Kidney (tissue), 14 donors: Measurements from ENCODE around the gene CHRNA7. TPM values are rescaled to one million over a fixed set of nuclear protein-coding genes. Genes with fewer than 3 reads are reported as not detected.

Experiments used
- DNase-seq, 5 donors: peaks; one replicate each; pipeline ENCODE4 v3.0.0-alpha.2; 2013 to 2020
- FAIRE-seq: peaks from 2 replicates; lab custom pipeline; 2012; peaks lifted over from hg19 to GRCh38; lab: Jason Lieb, UNC
- H3K27ac ChIP-seq, 2 donors: one replicate each; pipeline ENCODE4 v1.7.0; 2013; ENCODE audit warnings: low read depth in 2 of 2, low read length in 2 of 2, inconsistent platforms in 1 of 2
- H3K27me3 ChIP-seq: one replicate; pipeline ENCODE4 v1.7.1; 2013; ENCODE audit warnings: low read length, inconsistent platforms; ENCODE audit not compliant: control insufficient read depth, insufficient read depth
- H3K36me3 ChIP-seq, 3 donors: one replicate each; pipeline versions ENCODE4 v1.7.0 to v1.7.1; 2013; ENCODE audit warnings: low read length in 3 of 3, control low read depth in 1 of 3, inconsistent platforms in 1 of 3; ENCODE audit not compliant: insufficient read depth in 3 of 3, control insufficient read depth in 2 of 3
- H3K4me1 ChIP-seq, 3 donors: one replicate each; pipeline versions ENCODE4 v1.7.0 to v1.7.1; 2013; ENCODE audit warnings: low read length in 3 of 3, inconsistent platforms in 1 of 3, low read depth in 1 of 3; ENCODE audit not compliant: control insufficient read depth in 2 of 3, insufficient read depth in 2 of 3
- H3K4me3 ChIP-seq, 3 donors: one replicate each; pipeline versions ENCODE4 v1.7.0 to v1.8.1; 2013; ENCODE audit warnings: low read length in 3 of 3, control low read depth in 1 of 3, inconsistent platforms in 1 of 3
- H3K9ac ChIP-seq, 3 donors: one replicate each; pipeline versions ENCODE4 v1.7.0 to v1.7.1; 2013; ENCODE audit warnings: low read length in 3 of 3, control low read depth in 1 of 3, inconsistent platforms in 1 of 3
- H3K9me3 ChIP-seq, 3 donors: one replicate each; pipeline versions ENCODE4 v1.7.0 to v1.7.1; 2013; ENCODE audit warnings: low read length in 3 of 3, control low read depth in 1 of 3, inconsistent platforms in 1 of 3; ENCODE audit not compliant: control insufficient read depth in 2 of 3, insufficient read depth in 1 of 3
- intact Hi-C: fragments of 100-400 bp; cut with DNase I; formaldehyde crosslinking; loops from one replicate; pipeline ENCODE4 v1.11.1; 2022
- polyA plus RNA-seq: library from polyadenylated mRNA; stranded (reverse); fragments of 350-450 nt; fragmentation: Illumina TruSeq; extraction: RNeasy Lipid Tissue Mini Kit (QIAGEN cat#74804); gene quantifications from one replicate; pipeline ENCODE4 v1.2.3, GENCODE V29; 2014; ENCODE audit warnings: low read depth, low replicate concordance; ENCODE audit not compliant: insufficient read depth
- total RNA-seq: library from RNA; stranded (reverse); fragmentation: NEBNext Ultra II Directional; extraction: Animal tissue kit (Norgen Biotek cat#: 25700); gene quantifications from one replicate; pipeline ENCODE4 v1.2.1, GENCODE V29; 2021
- TF ChIP-seq, protein P1 (sequence below): IDR thresholded peaks from 3 replicates; pipeline ENCODE4 v1.5.1; 2012; ENCODE audit warnings: mild to moderate bottlenecking, moderate library complexity, borderline replicate concordance; ENCODE audit not compliant: insufficient read depth; ENCODE audit errors: extremely low read depth
- donor health status: control.
- donor health status: control.
- donor health status: control.
- donor health status: control.
- donor health status: control.
- donor health status: DM: yes; HTN: yes; CAD: no.
- donor health status: Normal renal cell carcinoma (clear cell type).

Gene CHRNA7
- total and polyA plus RNA-seq, 2 donors from 2014 or later, result 0.80 to 1.6 TPM

DNA sequence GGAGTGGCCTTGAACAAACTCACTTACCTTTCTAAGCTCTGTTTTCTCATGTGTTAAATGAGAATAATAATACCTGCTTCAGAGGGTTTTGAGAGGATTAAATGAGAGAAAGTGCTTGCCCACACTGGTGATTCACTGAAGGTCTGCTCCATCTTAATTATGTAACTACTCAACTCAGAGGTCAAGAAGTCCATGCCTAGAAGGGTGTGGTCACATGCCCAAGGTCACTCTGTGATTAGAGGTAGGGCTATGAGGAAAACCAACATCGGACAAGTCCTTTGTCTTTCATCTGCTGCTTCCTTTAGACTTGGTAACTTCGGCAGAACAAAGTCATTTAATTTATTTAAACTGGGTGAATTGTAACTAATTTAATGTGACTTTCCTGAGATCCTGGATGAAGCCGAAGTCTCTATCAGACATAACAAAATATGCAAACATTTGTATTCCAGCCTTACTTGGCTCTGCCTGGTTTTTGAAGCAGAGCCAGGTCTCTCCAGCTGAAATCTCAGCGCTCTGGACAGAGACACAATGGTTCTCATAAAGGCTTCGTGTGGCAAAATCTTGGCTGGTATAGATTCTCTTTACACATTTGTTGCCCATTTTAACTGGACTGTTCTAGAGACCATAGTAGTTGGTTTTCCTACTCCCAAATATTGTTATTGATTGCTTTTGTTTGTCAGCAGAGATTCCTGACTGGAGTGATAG, 3.0 kb downstream of the CHRNA7 start:
- no peaks in the 10 kb centered on the region for H3K9me3 ChIP-seq
- FAIRE-seq, result no peak
- no peak for DNase-seq

DNA sequence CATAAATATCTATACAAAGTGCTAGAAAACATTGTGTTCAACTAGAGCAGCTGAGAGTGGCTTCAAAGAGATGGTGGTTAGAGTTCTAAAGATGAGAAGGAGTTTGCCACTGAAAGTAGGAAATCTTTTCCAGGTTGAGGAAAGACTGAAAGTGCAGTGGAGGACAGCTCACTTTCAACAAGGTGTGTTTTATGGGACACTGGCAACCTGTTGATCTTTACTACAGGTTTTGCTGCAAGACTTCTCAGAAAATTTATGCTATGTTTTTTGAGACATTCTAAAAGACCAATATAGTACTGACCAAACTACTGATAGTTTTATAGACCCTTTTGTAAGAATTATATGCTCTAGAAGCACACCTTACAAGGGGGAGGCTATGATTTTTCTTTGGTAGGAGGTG, 3.8 kb downstream of the CHRNA7 start:
- FAIRE-seq, result no peak
- Histone ChIP-seq H3K27me3 (no peaks in the 10 kb centered on the region), H3K9ac (no peak overlapping the region), H3K4me1 (peaks cover 0 to 5% (median 0%) of the 10 kb centered on the region in 3 donors), H3K36me3 (no peaks in the 10 kb centered on the region), H3K4me3 (no peak overlapping the region), H3K9me3 (no peaks in the 10 kb centered on the region), H3K27ac (no peak overlapping the region)
- TF ChIP-seq, protein P1, sequence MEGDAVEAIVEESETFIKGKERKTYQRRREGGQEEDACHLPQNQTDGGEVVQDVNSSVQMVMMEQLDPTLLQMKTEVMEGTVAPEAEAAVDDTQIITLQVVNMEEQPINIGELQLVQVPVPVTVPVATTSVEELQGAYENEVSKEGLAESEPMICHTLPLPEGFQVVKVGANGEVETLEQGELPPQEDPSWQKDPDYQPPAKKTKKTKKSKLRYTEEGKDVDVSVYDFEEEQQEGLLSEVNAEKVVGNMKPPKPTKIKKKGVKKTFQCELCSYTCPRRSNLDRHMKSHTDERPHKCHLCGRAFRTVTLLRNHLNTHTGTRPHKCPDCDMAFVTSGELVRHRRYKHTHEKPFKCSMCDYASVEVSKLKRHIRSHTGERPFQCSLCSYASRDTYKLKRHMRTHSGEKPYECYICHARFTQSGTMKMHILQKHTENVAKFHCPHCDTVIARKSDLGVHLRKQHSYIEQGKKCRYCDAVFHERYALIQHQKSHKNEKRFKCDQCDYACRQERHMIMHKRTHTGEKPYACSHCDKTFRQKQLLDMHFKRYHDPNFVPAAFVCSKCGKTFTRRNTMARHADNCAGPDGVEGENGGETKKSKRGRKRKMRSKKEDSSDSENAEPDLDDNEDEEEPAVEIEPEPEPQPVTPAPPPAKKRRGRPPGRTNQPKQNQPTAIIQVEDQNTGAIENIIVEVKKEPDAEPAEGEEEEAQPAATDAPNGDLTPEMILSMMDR, result no peak
- DNase-seq, result no peak
- intact Hi-C loops, result no loop called here

More for the DNA sequence above, 3.0 kb downstream of the CHRNA7 start:
- no peak overlapping the region for H3K9ac ChIP-seq
- H3K27me3 ChIP-seq, result no peaks in the 10 kb centered on the region
- TF ChIP-seq, protein P1, result no peak
- no peak overlapping the region for H3K4me3 ChIP-seq
- H3K27ac ChIP-seq, result no peak overlapping the region
- H3K4me1 ChIP-seq, result peaks cover 0 to 5% (median 0%) of the 10 kb centered on the region in 3 donors
- no peaks in the 10 kb centered on the region for H3K36me3 ChIP-seq
- intact Hi-C loops, result no loop called here

DNA sequence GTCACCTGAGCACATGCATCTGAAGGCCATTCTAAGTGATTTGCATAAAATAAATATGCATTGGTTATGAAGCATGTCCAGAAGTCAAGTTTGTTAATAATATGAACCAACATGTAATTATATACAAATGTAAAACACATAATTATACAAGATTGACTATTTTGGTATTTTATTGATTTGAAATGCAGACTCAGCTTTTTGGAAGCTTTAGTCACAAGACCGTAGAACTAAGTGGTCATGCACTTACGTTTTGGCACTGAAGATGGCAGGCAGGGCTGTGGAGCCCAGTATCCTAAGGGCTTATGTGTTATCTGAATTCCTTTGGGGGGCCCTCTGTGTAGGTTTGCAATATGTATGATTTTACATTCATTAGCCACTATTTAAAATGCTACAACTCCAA, 5.0 kb downstream of the CHRNA7 start:
- Histone ChIP-seq H3K36me3 (no peaks in the 10 kb centered on the region), H3K27me3 (no peaks in the 10 kb centered on the region), H3K27ac (no peak overlapping the region), H3K4me3 (no peak overlapping the region), H3K9ac (no peak overlapping the region), H3K4me1 (peaks cover 0 to 5% (median 0%) of the 10 kb centered on the region in 3 donors), H3K9me3 (no peaks in the 10 kb centered on the region)
- intact Hi-C loops, result no loop called here
- no peak for DNase-seq
- TF ChIP-seq, protein P1, result no peak
- FAIRE-seq, result no peak
